HepG2 (cell line): ENCODE data around the gene NOL4L. TPM values are rescaled to one million over a fixed set of nuclear protein-coding genes. Genes with fewer than 3 reads are reported as not detected.

ENCODE experiments used
- AGO1 ChIP-seq: fragments of 200-400 bp; formaldehyde crosslinking; IDR thresholded peaks from 2 replicates; pipeline ENCODE4 v1.6.1; 2017; ENCODE audit warnings: mild to moderate bottlenecking, low read depth, low read length, moderate library complexity; ENCODE audit not compliant: poor library complexity, severe bottlenecking
- ATF1 ChIP-seq: IDR thresholded peaks from 2 replicates; pipeline ENCODE4 v1.6.1; 2016; ENCODE audit warnings: mild to moderate bottlenecking, control low read depth
- ATF7 ChIP-seq, 2 experiments: fragments of 450-650 bp in 1 of 2; sonication (generic) in 1 of 2; formaldehyde crosslinking in 1 of 2; IDR thresholded peaks; 2 replicates each; pipeline versions ENCODE4 v1.4.0 to v1.6.1; 2016 to 2020; ENCODE audit warnings: antibody characterized with exemption in 1 of 2, mild to moderate bottlenecking in 1 of 2, missing genetic modification reagents in 1 of 2
- ATRX ChIP-seq: sonication (generic); formaldehyde crosslinking; IDR thresholded peaks from 2 replicates; pipeline ENCODE4 v1.4.0; 2020; ENCODE audit warnings: missing genetic modification reagents, borderline replicate concordance
- BRD4 ChIP-seq: sonication (generic); formaldehyde crosslinking; IDR thresholded peaks from 2 replicates; pipeline ENCODE4 v1.4.0; 2020; ENCODE audit warnings: missing genetic modification reagents
- EEA1 ChIP-seq: sonication (generic); formaldehyde crosslinking; IDR thresholded peaks from 2 replicates; pipeline ENCODE4 v1.5.1; 2020; ENCODE audit warnings: mild to moderate bottlenecking, missing genetic modification reagents, borderline replicate concordance
- GPN1 ChIP-seq: sonication (generic); formaldehyde crosslinking; IDR thresholded peaks from 2 replicates; pipeline ENCODE4 v1.5.1; 2020; ENCODE audit warnings: missing genetic modification reagents, borderline replicate concordance
- IKZF5 ChIP-seq: IDR thresholded peaks from 2 replicates; pipeline ENCODE4 v1.6.1; 2018; ENCODE audit warnings: missing genetic modification reagents, mild to moderate bottlenecking, missing compliant biosample characterization
- KAT8 ChIP-seq: IDR thresholded peaks from 2 replicates; pipeline ENCODE4 v1.6.1; 2016; ENCODE audit warnings: missing genetic modification reagents, missing compliant biosample characterization
- MXD4 ChIP-seq: IDR thresholded peaks from 2 replicates; pipeline ENCODE4 v1.6.1; 2016; ENCODE audit warnings: mild to moderate bottlenecking, missing biosample characterization, missing genetic modification reagents
- NR2F6 ChIP-seq, 2 experiments: IDR thresholded peaks; 2 replicates each; pipeline ENCODE4 v1.6.1; 2016; ENCODE audit warnings: antibody characterized with exemption in 1 of 2, mild to moderate bottlenecking in 1 of 2
- PAWR ChIP-seq: sonication (generic); formaldehyde crosslinking; IDR thresholded peaks from 2 replicates; pipeline ENCODE4 v1.4.0; 2020; ENCODE audit warnings: missing genetic modification reagents, mild to moderate bottlenecking, borderline replicate concordance
- PHF21A ChIP-seq: sonication (generic); formaldehyde crosslinking; IDR thresholded peaks from 2 replicates; pipeline ENCODE4 v1.5.0; 2020; ENCODE audit warnings: mild to moderate bottlenecking, missing genetic modification reagents
- RBM39 ChIP-seq: fragments of 200-400 bp; formaldehyde crosslinking; IDR thresholded peaks from one replicate; pipeline ENCODE4 v1.6.1; 2018; ENCODE audit warnings: antibody characterized with exemption, mild to moderate bottlenecking, low read depth, low read length; ENCODE audit not compliant: poor library complexity, severe bottlenecking
- ZNF446 ChIP-seq: sonication (generic); formaldehyde crosslinking; IDR thresholded peaks from 2 replicates; pipeline ENCODE4 v1.5.0; 2020; ENCODE audit warnings: mild to moderate bottlenecking, missing genetic modification reagents
- ZNF589 ChIP-seq: sonication (generic); formaldehyde crosslinking; conservative IDR thresholded peaks from 2 replicates; pipeline ENCODE4 v1.8.0; 2022; ENCODE audit warnings: mild to moderate bottlenecking, moderate library complexity, missing genetic modification reagents
- polyA plus RNA-seq, 8 experiments: library from polyadenylated mRNA; depleted of rRNA in 3 of 8; stranded (reverse) in 7 of 8; unstranded in 1 of 8; fragments of >200 nt; fragmentation: Illumina TruSeq in 4 of 8; extraction: Trizol in 4 of 8; gene quantifications; 2 replicates each; pipeline versions ENCODE4 v1.2.1 to v1.2.3, GENCODE V29; 2011 to 2016; ENCODE audit warnings: low read depth in 4 of 8, missing spikeins in 1 of 8, mixed read lengths in 1 of 8; ENCODE audit not compliant: insufficient read depth in 1 of 8
- total RNA-seq, 5 experiments: library from RNA; depleted of rRNA; stranded (reverse); fragments of >200 nt; fragmentation: Illumina TruSeq; extraction: Trizol; gene quantifications; 2 replicates each; pipeline ENCODE4 v1.2.3, GENCODE V29; 2016; ENCODE audit warnings: low read depth in 1 of 5
- TF ChIP-seq, protein P1 (sequence below): sonication (generic); formaldehyde crosslinking; IDR thresholded peaks from 2 replicates; pipeline ENCODE4 v1.4.0; 2020; ENCODE audit warnings: missing genetic modification reagents
- TF ChIP-seq, protein P2 (sequence below): sonication (generic); formaldehyde crosslinking; IDR thresholded peaks from 2 replicates; pipeline ENCODE4 v1.5.1; 2020; ENCODE audit warnings: missing genetic modification reagents, mild to moderate bottlenecking, borderline replicate concordance
- TF ChIP-seq, protein P3 (sequence below): sonication (generic); formaldehyde crosslinking; IDR thresholded peaks from 2 replicates; pipeline ENCODE4 v1.5.0; 2020; ENCODE audit warnings: mild to moderate bottlenecking, low read depth, missing genetic modification reagents, borderline replicate concordance
- TF ChIP-seq, protein P4 (sequence below): sonication (generic); formaldehyde crosslinking; IDR thresholded peaks from 2 replicates; pipeline ENCODE4 v1.4.0; 2020; ENCODE audit warnings: missing genetic modification reagents
- TF ChIP-seq, protein P5 (sequence below), 2 experiments: sonication (generic) in 1 of 2; formaldehyde crosslinking in 1 of 2; IDR thresholded peaks; 2 replicates each; pipeline versions ENCODE4 v1.4.0 to v1.6.1; 2018 to 2020; ENCODE audit warnings: missing genetic modification reagents in 2 of 2, borderline replicate concordance in 1 of 2, low read depth in 1 of 2, mild to moderate bottlenecking in 1 of 2, missing biosample characterization in 1 of 2

The NOL4L gene
- total and polyA plus RNA-seq, 2 of the 13 experiments (the other 11 are each of a cell fraction or from before 2014, with no cell fraction given) = 16.6 to 35.4 TPM

GRCh38 chr20:32484225-32484957, 100.7 kb downstream of the NOL4L start (continued):
- TF ChIP-seq BRD4 (CRISPR knock-in tag) = 0 out of 2 replicates have a peak, but pooled peaks have one; percentile 54
- TF ChIP-seq, protein P1, sequence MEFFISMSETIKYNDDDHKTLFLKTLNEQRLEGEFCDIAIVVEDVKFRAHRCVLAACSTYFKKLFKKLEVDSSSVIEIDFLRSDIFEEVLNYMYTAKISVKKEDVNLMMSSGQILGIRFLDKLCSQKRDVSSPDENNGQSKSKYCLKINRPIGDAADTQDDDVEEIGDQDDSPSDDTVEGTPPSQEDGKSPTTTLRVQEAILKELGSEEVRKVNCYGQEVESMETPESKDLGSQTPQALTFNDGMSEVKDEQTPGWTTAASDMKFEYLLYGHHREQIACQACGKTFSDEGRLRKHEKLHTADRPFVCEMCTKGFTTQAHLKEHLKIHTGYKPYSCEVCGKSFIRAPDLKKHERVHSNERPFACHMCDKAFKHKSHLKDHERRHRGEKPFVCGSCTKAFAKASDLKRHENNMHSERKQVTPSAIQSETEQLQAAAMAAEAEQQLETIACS (CRISPR knock-in tag) = 0 out of 2 replicates have a peak, but pooled peaks have one; percentile 13
- no peak for TF ChIP-seq ATRX
- TF ChIP-seq GPN1 (CRISPR knock-in tag) = 0 out of 2 replicates have a peak, but pooled peaks have one; percentile 10
- 0 out of 2 replicates have a peak, but pooled peaks have one; percentile 9 for TF ChIP-seq KAT8 (CRISPR knock-in tag)
- no peak for TF ChIP-seq ATF1
- TF ChIP-seq, protein P2, sequence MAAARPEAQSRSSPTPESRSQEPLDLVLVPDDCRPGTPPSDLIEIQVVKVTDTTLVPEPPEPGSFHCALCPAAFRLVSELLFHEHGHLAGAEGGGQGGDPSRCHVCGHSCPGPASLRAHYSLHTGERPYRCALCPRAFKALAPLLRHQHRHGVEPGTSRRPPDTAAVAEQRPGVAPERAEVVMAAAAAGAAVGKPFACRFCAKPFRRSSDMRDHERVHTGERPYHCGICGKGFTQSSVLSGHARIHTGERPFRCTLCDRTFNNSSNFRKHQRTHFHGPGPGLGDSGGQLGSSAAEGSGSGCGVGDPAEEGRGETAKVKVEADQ = 0 out of 2 replicates have a peak, but pooled peaks have one; percentile 10
- TF ChIP-seq EEA1 (CRISPR knock-in tag) = no peak
- no peak for TF ChIP-seq PHF21A (CRISPR knock-in tag)
- TF ChIP-seq, protein P3, sequence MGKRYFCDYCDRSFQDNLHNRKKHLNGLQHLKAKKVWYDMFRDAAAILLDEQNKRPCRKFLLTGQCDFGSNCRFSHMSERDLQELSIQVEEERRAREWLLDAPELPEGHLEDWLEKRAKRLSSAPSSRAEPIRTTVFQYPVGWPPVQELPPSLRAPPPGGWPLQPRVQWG = no peak
- TF ChIP-seq ATF7 (IDR thresholded peaks at IDR 0.05) = no peak
- no peak for TF ChIP-seq ATF7 (CRISPR knock-in tag; IDR thresholded peaks at IDR 0.05)
- TF ChIP-seq, protein P4, sequence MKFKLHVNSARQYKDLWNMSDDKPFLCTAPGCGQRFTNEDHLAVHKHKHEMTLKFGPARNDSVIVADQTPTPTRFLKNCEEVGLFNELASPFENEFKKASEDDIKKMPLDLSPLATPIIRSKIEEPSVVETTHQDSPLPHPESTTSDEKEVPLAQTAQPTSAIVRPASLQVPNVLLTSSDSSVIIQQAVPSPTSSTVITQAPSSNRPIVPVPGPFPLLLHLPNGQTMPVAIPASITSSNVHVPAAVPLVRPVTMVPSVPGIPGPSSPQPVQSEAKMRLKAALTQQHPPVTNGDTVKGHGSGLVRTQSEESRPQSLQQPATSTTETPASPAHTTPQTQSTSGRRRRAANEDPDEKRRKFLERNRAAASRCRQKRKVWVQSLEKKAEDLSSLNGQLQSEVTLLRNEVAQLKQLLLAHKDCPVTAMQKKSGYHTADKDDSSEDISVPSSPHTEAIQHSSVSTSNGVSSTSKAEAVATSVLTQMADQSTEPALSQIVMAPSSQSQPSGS (CRISPR knock-in tag) = 0 out of 2 replicates have a peak, but pooled peaks have one; percentile 3
- no peak for TF ChIP-seq IKZF5 (CRISPR knock-in tag)
- TF ChIP-seq ZNF589 (CRISPR knock-in tag) = no peak
- no peak for TF ChIP-seq PAWR (CRISPR knock-in tag)
- TF ChIP-seq MXD4 (CRISPR knock-in tag) = no peak; the same call in 1 of the 2 replicates
- no peak for TF ChIP-seq AGO1
- no peak for TF ChIP-seq ZNF446 (CRISPR knock-in tag)
- no peak for TF ChIP-seq NR2F6 (IDR thresholded peaks at IDR 0.05)
- TF ChIP-seq NR2F6 (CRISPR knock-in tag; IDR thresholded peaks at IDR 0.05) = no peak
- TF ChIP-seq RBM39 = peak; percentile 50
- TF ChIP-seq, protein P5, sequence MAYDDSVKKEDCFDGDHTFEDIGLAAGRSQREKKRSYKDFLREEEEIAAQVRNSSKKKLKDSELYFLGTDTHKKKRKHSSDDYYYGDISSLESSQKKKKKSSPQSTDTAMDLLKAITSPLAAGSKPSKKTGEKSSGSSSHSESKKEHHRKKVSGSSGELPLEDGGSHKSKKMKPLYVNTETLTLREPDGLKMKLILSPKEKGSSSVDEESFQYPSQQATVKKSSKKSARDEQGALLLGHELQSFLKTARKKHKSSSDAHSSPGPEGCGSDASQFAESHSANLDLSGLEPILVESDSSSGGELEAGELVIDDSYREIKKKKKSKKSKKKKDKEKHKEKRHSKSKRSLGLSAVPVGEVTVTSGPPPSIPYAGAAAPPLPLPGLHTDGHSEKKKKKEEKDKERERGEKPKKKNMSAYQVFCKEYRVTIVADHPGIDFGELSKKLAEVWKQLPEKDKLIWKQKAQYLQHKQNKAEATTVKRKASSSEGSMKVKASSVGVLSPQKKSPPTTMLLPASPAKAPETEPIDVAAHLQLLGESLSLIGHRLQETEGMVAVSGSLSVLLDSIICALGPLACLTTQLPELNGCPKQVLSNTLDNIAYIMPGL (CRISPR knock-in tag; IDR thresholded peaks at IDR 0.05; ENCODE audit: borderline replicate concordance in 1 of 2, low read depth in 1 of 2) = peak in 1 of 2 experiments; percentile 60; a peak in 2 of 4 replicates
